Measurements from ENCODE around the gene GNAS-AS1. TPM values are rescaled to one million over a fixed set of nuclear protein-coding genes. Genes with fewer than 3 reads are reported as not detected.

The GNAS-AS1 gene
- total RNA-seq (0.88 TPM), polyA plus RNA-seq (ENCODE audit: insufficient read depth, low read depth, low replicate concordance) (0.37 TPM)
- long read RNA-seq, donor 1 = 0 reads
- long read RNA-seq, donor 2, partial matches to known transcripts = 2,706 of 2,769 reads
- long read RNA-seq, donor 2, other reads (novel, unspliced or antisense) = 63 of 2,769 reads
- long read RNA-seq, donor 3 = 0 reads
- long read RNA-seq, donor 4 = 0 reads
- long read RNA-seq, donor 5, partial matches to known transcripts = 227 of 227 reads
- long read RNA-seq, donor 5, other reads (novel, unspliced or antisense) = 0 of 227 reads
- long read RNA-seq, donor 6 = 0 reads
- long read RNA-seq, donor 7 = 0 reads
- long read RNA-seq, donor 8, partial matches to known transcripts = 2,155 of 2,275 reads
- long read RNA-seq, donor 8, other reads (novel, unspliced or antisense) = 120 of 2,275 reads
- long read RNA-seq, donor 9, partial matches to known transcripts = 1,651 of 1,871 reads
- long read RNA-seq, donor 9, other reads (novel, unspliced or antisense) = 220 of 1,871 reads
- long read RNA-seq, donor 10, partial matches to known transcripts = 2,755 of 2,874 reads
- long read RNA-seq, donor 10, other reads (novel, unspliced or antisense) = 119 of 2,874 reads

- DNase-seq = peak; percentile 86 to 93 (median 92)
- Histone ChIP-seq H3K27me3 (ENCODE audit: control insufficient read depth, insufficient read depth, low read length) (no peaks in the 10 kb centered on the region), H3K27ac (ENCODE audit: low read depth in 2 of 2, low read length in 2 of 2) (no peak within 1 kb of the TSS), H3K9ac (ENCODE audit: low read length in 3 of 3) (peak within 1 kb of the TSS in 1 of 3 donors; percentile 44), H3K36me3 (ENCODE audit: control insufficient read depth in 2 of 3, insufficient read depth in 3 of 3, low read length in 3 of 3) (no peaks in the 10 kb centered on the region), H3K4me1 (ENCODE audit: control insufficient read depth in 2 of 3, insufficient read depth in 2 of 3, low read depth in 1 of 3, low read length in 3 of 3) (no peaks in the 10 kb centered on the region), H3K9me3 (ENCODE audit: control insufficient read depth in 2 of 3, insufficient read depth in 1 of 3, low read length in 3 of 3) (no peaks in the 10 kb centered on the region), H3K4me3 (ENCODE audit: low read length in 3 of 3) (peak within 1 kb of the TSS; percentile 29 to 64 (median 47))
- intact Hi-C loops (cut with DNase I) = no loop called here
- no peak for FAIRE-seq
- TF ChIP-seq CTCF (IDR thresholded peaks at IDR 0.05; ENCODE audit: borderline replicate concordance, extremely low read depth, insufficient read depth) = no peak
These were observed at the start of gene GNAS-AS1 for GRCh38 chr20:58850693-58851174. Gene GNAS-AS1, minus strand, starts transcription at chr20:58850902.

DNA sequence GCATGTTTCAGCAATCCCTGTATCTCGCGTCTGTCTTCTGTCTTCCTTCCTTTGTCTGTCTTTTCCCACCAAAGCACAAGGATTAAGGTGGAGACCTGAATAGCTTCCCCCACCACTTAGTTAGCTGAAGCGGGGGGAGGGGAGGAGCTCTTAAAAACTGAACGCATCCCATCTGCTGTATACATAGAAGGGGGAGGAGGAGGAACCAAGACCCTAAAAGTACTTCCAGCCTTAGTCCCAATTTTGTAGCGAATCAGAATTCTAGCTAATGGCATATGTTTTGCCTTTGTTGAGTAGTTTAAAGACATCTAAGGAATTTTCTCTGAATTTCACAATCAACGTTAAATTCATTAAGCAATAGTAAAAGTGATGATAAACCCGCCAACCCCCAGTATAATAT, 49.7 kb upstream of the GNAS-AS1 start:
- peaks cover 5 to 10% (median 9%) of the 10 kb centered on the region in 3 donors for H3K4me1 ChIP-seq (ENCODE audit: control insufficient read depth in 2 of 3, insufficient read depth in 2 of 3, low read depth in 1 of 3, low read length in 3 of 3)

DNA sequence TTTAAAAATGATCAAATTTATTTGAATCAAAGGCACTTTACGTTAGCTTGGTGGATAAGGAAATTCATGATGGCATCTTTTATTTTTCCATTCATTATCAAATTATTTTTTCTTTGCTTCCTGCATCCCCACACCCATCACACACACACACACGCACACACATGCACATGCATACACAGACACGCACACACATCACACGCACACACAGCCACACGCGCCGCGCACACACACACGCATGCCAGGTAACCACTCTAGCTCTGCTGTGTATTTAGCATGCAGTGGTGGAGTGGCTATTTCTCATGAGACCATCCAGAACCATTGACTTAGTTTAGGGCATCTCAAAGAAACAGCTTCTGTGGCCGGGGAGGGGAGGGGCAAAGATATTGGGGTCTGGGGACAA, 48.8 kb upstream of the GNAS-AS1 start:
- Histone ChIP-seq H3K27ac (ENCODE audit: low read depth in 2 of 2, low read length in 2 of 2) (no peak overlapping the region), H3K27me3 (ENCODE audit: control insufficient read depth, insufficient read depth, low read length) (no peaks in the 10 kb centered on the region), H3K36me3 (ENCODE audit: control insufficient read depth in 2 of 3, insufficient read depth in 3 of 3, low read length in 3 of 3) (peaks cover 5 to 14% (median 5%) of the 10 kb centered on the region in 3 donors), H3K4me1 (ENCODE audit: control insufficient read depth in 2 of 3, insufficient read depth in 2 of 3, low read depth in 1 of 3, low read length in 3 of 3) (peaks cover 5 to 18% (median 18%) of the 10 kb centered on the region in 3 donors), H3K9ac (ENCODE audit: low read length in 3 of 3) (no peak overlapping the region), H3K9me3 (ENCODE audit: control insufficient read depth in 2 of 3, insufficient read depth in 1 of 3, low read length in 3 of 3) (no peaks in the 10 kb centered on the region), H3K4me3 (ENCODE audit: low read length in 3 of 3) (no peak overlapping the region)
- FAIRE-seq = no peak
- intact Hi-C loops (cut with DNase I) = no loop called here
- DNase-seq = no peak
- TF ChIP-seq CTCF (IDR thresholded peaks at IDR 0.05; ENCODE audit: borderline replicate concordance, extremely low read depth, insufficient read depth) = no peak

More for the DNA sequence above, 49.7 kb upstream of the GNAS-AS1 start:
- DNase-seq (peak in 1 of 5 donors; percentile 70), FAIRE-seq (no peak)
- Histone ChIP-seq H3K9me3 (ENCODE audit: control insufficient read depth in 2 of 3, insufficient read depth in 1 of 3, low read length in 3 of 3) (no peaks in the 10 kb centered on the region), H3K4me3 (ENCODE audit: low read length in 3 of 3) (no peak overlapping the region), H3K9ac (ENCODE audit: low read length in 3 of 3) (no peak overlapping the region), H3K27ac (ENCODE audit: low read depth in 2 of 2, low read length in 2 of 2) (no peak overlapping the region), H3K27me3 (ENCODE audit: control insufficient read depth, insufficient read depth, low read length) (no peaks in the 10 kb centered on the region), H3K36me3 (ENCODE audit: control insufficient read depth in 2 of 3, insufficient read depth in 3 of 3, low read length in 3 of 3) (peaks cover 8 to 18% (median 10%) of the 10 kb centered on the region in 3 donors)
- TF ChIP-seq CTCF (IDR thresholded peaks at IDR 0.05; ENCODE audit: borderline replicate concordance, extremely low read depth, insufficient read depth) = no peak
- intact Hi-C loops (cut with DNase I) = loop anchor here (10.0 kb wide), 1 partner anchor 124 kb away; no protein-coding TSS in a partner anchor

Measured in kidney (tissue), 22 donors.